GM10847 (cell line): ENCODE results near the gene PRDM16.

Source experiments
- POLR2A ChIP-seq: IDR thresholded peaks from 2 replicates; pipeline ENCODE4 v1.6.1; 2011; ENCODE audit not compliant: insufficient read length; ENCODE audit errors: extremely low read depth

Gene PRDM16

DNA sequence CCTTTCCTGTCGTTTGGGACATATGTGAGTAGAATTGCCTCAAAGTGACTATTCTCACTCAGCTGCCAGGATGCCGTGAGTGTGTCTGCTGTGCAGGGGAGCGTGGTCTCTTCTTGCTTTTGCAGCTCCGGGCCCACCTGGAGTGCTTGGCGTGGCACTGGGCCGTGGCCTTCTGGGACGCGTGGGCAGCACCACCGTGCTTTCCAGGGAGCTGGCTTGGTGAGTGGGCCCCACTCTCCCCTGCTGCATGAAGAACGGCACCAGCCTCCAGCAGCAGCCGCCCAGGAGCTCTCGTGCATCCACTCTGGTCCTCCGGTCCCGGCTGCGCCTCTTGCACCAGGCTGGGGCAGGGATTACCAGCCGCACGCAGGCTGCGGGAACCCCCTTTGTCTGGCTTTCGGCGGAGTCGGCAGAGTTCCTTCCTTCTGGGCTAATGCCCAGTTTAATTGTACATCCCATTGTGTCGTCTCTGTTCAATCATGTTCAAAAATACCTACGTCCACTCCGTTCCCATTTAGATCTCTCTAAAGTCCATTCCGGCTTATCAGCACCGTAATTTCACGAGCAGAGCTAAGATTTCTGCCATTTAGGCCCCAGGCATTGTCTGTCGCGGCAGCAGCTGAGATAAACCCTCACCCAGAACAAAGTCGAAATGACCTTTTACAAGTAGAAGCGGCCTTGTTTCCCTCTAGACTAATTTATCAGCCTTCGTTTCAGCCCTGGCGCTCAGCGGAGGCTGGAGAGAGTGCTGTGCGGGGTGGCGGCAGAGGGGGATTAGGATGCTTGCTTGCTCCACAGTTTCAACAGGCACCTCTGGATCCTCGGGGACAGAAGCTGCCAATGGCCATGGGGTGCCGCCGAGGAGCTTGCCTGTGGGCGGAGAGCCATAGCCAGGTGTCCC is 129.6 kb downstream of the PRDM16 start:
- TF ChIP-seq POLR2A, result no peak

DNA sequence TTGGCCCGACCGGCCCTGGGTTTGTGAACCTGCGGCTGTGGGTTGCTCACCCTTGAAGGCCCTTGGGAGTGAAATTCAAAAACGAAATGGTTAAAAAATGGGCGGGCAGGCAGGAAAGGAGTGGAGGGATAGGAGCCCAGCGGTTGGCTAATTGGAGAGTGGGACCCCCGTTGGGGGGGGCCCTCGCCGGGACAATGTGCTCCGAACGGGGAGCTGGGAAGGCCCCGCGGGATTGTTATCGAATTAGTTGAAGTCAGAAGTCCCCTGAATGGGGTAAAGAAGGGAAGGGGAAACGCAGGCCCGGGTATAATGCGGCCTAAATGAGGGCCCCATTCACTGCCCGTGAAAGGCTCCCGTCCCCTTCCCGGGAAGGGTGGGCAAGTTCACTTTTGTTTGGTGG is 135.7 kb downstream of the PRDM16 start:
- no peak for TF ChIP-seq POLR2A

DNA sequence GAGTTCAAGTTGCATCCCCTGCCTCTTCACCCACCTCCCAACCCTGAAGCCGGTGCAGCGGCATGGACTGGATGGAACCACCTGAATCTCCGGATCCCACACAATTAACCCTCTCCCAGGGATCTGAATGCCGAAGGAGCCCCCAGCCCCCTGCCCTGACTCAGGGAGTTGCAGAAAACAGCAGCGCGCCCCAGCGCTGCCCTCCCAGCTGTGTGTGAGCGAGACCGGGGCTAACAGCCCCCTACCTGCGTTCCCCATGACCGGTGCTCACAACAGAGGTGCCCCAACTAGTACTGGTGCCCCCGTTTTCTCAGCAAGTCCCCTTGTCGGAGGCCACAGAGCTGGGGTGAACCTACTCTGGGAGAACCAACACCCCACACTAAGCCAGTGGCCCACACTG is 136.8 kb downstream of the PRDM16 start:
- no peak for TF ChIP-seq POLR2A

DNA sequence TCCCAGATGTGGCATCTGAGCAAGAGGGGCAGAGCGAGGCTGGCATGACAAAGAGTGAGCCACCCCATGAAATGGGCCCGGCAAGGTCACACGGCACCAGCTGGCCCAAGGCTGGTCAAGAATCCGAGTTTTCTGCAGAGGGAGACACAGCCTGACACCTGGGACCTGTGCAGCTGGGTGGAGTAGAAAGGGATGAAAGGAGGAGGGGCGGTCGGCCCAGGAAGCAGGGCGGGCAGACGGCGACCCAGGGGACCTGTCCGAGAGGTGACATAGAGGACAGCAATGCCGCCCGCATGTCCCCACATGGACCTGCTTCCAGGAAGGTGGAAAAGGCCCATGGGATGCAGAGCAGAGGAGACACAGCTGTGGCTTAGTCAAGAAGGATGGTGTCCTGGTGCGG is 137.7 kb downstream of the PRDM16 start:
- TF ChIP-seq POLR2A, result no peak

DNA sequence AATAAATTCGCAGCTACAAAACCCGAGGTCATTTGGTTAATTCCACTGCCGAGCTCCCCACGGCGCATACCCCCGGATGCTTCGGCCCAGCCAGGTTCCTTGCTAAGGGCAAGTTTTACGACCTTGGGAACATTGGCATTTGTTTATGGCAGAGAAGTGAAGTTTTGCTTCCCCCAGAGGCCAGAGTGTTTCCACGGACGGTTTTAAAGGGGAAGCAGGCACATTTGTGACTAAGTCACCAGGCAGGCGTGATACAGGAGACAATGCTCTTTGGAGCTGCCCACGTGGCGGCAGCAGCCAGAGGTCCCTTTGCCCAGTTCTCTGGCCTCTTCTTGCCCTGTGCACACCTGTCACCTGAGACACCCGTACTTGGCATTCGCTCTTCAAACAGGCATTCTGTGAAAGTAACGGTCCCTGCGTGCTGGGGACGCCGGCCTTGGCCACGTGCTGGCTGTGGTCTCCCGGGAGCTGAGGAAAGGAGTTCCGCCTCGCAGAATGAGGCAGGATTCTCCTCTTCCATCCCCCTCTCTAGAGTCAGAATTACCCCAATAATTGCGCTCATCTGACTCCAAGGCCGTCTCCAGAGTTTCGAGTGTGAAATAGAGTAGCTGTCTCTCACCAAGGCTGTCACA is 138.3 kb downstream of the PRDM16 start:
- TF ChIP-seq POLR2A, result no peak

DNA sequence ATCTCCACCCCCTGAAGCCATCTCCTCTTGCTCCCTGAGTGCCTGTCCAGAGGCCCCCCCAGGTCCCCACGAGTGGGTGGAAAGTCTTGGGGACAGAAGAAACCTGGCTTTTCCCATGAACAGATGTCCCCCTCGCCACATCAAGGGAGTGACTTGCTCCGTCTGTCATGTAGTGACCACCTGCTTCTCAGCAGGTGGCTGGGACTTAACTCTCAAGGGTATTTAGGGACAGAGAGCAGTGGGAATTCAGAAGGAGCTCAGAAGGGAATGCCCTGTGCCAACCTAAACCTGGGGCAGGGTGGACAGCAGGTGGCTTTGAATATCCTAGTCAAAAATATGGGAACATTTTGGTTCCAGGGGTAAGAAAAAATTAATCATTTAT is 139.8 kb downstream of the PRDM16 start:
- no peak for TF ChIP-seq POLR2A

DNA sequence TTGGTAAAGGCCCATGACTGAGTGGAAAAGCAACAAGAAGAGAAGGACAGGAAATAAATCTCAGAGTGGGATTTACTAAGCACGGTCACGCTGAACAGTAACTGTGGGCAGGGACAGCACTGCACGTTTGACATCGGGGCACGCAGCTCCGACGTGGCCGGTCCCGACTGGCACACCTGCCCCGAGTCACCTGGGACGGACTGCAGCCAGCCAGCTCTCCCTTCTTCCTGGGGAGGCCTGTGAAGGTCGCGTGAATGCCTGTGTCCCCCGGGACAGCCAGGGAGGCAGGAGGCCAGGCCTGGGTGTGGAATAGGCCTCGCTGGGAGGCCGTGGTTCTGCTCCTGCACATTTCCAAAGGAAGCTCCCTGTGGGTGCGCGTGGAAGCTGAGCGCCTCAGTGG is 140.2 kb downstream of the PRDM16 start:
- no peak for TF ChIP-seq POLR2A

DNA sequence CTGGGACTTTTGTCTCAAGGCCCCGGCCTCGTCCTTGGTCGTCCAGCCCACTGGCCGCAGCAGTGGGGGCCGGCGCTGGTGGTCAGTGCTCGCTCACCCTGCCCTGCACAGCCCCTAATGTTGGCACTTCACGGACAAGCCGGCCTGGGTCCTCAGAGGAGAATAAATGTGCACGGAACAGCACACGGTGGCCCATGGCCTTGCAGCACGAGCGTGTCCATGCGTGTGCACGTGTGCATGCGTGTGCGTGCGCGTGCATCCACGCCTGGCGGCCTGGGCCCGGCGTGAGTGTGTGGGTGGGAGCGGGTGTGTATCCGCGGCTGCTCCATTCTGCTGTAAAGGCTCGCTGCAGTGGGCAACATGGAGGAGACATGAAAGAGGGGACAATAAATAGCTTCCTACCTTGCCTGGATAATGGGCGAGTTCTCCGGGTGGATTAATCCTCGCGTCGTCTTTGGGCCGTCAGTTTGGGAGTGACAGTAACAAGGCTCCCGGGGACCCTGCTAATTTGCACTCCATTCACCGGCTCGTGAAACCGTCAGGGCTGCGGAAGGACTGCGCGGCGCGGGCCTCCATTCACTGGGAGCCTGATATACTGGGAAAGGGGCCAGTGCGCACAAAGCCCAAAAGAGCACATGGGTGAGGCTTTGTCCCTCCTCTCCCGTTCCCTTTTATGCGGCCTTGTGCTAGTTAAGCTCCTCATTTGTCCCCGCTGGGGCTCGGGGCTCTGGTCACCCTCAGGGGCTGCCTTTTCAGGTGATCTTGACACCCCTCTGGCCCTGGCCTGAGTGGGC is 142.8 kb downstream of the PRDM16 start:
- TF ChIP-seq POLR2A, result no peak

DNA sequence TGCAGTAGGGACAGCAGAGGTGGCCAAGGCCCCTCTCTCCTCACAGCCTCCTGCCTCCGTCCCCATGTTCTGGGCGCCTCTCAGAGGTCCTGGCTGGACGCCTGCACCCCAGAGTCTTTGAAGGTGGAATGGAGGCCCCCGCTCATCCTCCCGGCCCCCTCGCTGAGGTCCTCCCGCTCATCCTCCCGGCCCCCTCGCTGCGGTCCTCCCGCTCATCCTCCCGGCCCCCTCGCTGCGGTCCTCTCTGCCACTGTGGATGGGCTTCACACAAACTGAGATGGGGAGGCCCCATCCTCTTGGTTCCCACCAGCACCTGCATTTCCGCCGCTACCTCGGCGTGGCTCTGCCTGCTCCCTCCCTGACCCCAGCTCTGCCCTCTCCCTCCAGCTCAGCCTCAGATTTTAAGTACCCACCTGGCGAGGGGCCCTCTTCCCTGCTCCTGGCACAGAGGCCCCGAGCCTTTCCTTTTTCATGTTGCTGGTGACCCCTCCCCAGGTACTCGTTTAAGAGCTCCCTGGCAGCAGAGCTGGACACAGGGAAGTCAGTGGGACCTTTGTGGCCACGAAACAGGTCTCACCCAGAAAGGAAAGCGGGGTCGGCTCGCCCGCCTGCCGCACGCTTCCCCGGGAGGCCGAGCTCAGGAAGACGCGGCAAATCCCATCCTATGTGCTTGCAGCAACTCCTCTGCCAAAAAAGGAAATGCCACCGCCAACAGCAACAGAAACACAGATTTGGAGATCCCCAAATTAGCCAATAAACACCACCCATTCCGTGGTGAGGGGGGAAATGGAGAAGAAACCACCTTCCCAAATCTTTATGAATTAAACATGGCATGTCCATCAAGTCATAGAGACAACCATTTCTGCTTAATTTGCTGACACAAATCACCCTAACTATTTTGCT is 143.7 kb downstream of the PRDM16 start:
- TF ChIP-seq POLR2A, result no peak

DNA sequence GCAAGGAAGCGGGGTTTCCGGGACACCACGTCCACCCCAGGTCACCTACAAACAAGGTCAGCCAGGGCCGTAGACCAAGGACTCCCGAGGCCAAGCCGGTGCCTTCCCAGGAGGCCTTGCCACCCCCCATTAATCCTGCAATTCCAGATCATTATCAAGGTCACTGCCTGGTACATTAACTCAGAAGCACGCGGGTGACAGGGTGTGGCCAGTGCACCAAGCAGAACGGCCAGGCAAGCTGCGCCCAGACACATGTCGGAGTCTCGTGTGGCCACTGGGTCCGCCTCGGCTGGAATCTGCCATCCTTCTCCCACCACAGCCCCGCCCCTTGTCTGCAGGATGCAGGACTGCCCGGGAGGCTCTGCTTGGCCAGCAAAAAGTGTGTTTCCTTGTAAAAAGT is 144.7 kb downstream of the PRDM16 start:
- TF ChIP-seq POLR2A, result no peak

DNA sequence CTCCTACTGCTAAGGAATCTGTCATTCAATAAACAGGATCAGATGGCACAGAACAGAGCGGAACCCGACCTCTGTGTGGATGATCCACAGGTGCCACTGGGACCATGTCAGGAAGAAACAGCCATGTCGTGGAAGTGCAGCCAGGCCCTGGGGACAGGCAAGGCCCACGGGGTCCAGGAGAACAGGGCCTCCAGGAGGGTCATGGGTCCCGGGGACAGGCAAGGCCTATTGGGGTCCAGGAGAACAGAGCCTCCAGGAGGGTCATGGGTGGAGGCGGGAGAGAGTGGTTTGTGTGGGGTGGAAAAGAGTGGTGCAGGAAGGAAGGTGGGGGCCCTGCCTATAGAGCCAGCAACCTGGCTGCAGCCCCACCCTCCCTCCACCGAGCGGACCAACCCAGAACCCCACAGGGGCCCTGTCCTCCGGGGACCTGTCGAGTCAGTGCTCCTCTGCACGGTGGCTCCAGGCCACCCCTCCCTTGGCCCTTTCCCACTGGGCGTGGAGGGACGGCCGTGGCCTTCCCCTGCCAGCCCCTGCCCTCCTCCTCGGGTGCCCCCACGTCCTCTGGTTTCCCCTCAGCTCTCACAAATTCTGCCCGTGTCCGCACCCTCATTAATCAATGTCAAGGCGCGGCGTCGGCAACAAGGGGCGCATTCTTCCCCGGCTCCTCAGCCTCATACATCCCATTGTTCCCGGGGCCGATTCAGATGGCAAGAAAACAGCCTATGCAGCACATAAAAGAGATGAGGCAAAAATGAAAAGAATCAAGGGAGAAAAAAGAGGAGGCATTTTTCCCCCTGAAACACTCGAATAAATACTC is 146.4 kb downstream of the PRDM16 start:
- TF ChIP-seq POLR2A, result no peak

DNA sequence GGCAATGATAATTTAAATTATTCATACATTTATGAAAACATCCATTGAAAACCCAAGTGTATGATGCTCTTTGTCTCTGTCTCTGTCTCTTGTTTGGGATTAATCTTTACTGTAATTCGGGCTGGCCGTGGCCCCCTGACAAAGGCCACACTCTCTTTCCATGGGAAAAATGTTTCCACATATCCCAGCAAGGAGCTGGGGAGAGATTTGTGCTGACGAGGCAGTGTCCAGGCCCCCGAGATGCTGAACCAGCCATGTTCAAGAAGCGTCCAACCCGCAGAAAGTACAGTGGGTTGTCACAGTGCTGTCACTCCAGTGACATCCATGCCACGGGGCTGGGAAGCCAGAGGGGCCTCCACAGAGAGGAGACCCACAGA is 147.0 kb downstream of the PRDM16 start:
- TF ChIP-seq POLR2A, result no peak

DNA sequence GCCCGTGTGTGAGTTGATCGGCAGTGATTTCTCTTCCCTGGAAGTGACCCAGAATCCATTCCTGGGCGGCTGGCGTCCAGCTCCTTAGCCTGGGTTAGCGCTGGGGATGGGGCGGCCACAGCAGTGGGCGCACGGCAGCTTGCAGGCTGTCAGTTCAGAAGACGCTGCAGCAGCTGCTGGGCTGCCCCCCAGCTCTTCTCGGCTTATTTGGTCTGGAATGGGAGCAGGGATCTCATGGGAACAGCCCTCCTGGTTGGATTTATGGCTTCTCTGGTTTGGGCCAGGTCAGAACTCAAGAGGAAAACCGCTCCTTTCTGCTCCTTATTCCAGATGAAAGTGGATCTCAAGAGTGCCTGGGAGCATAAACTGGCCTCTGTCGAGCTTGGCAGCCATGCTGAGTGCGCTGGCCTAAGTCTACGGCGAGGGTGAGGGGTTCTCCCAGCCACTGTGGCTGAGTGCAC is 148.2 kb downstream of the PRDM16 start:
- no peak for TF ChIP-seq POLR2A

DNA sequence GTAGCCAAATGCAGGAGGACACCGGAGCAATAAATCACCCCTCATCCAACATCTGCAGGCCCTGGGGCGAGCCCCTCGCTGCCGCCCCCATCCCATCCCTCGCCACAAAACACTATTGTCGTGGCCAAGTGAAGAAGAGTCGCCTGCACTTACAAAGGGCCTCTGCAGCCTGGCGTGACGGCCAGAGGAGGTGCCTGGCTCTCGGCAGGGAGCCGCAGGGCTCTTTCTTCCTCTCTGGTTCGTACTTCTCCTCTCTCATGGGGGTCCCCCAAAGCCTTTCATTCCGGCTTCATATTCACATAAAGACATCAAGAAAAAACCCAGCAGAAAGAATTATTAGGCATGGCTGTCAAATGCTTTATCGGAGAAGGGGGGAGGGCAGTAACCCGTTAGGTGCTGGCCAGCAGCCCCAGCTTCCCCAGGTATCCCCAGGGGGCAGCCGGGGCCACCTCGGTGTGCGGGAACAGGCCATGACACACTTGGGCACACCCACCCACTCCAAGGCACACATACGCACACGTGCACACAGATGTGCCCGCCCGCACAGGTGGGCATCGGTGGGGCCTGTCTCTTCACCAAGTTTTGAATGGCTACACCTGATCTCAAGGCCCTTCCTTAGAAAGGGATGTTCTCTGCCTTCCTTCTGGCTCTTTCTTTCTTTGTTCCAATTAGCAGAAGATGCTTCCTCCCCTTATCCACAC is 149.1 kb downstream of the PRDM16 start:
- TF ChIP-seq POLR2A, result no peak
